HG03460 (cell line): ENCODE measurements around the gene KLHL21.
"Not testable (repeated sequence)": the region's sequence is repeated elsewhere in the genome, so short reads cannot be mapped to it uniquely, and the experiment has no call there.

Experiments used
- ATAC-seq: cut with Tn5 transposase; IDR thresholded peaks from one replicate; pipeline ENCODE4 v1.9.1; 2021; ENCODE audit not compliant: unreplicated experiment

The KLHL21 gene

GRCh38 chr1:6602669-6603237 lies at the start of gene KLHL21:
Gene KLHL21, minus strand, starts transcription at chr1:6602869. Its CDS starts 52 bp downstream, at chr1:6602817.
- peak; percentile 40 for ATAC-seq

- ATAC-seq = no peak
Observed at GRCh38 chr1:6651909-6652308, 49.2 kb upstream of the KLHL21 start.

GRCh38 chr1:6648556-6648955 lies 45.9 kb upstream of the KLHL21 start:
- no peak for ATAC-seq

GRCh38 chr1:6646499-6647148 lies 44.0 kb upstream of the KLHL21 start:
- ATAC-seq = no peak

GRCh38 chr1:6645018-6645417 lies 42.3 kb upstream of the KLHL21 start:
- no peak for ATAC-seq

- not testable (repeated sequence) for ATAC-seq
Observed at GRCh38 chr1:6640867-6641266, 38.2 kb upstream of the KLHL21 start.

GRCh38 chr1:6638226-6638625 lies 35.6 kb upstream of the KLHL21 start:
- ATAC-seq = no peak

GRCh38 chr1:6637770-6638169 lies 35.1 kb upstream of the KLHL21 start:
- no peak for ATAC-seq

- not testable (repeated sequence) for ATAC-seq
Observed at GRCh38 chr1:6636778-6637177, 34.1 kb upstream of the KLHL21 start.

GRCh38 chr1:6635910-6636760 lies 33.5 kb upstream of the KLHL21 start:
- no peak for ATAC-seq

- no peak for ATAC-seq
Observed at GRCh38 chr1:6635161-6635909, 32.7 kb upstream of the KLHL21 start.

- no peak for ATAC-seq
Observed at GRCh38 chr1:6634371-6635052, 31.8 kb upstream of the KLHL21 start.

- no peak for ATAC-seq
Observed at GRCh38 chr1:6632588-6633514, 30.2 kb upstream of the KLHL21 start.

GRCh38 chr1:6631058-6631457 lies 28.4 kb upstream of the KLHL21 start:
- ATAC-seq = no peak

GRCh38 chr1:6630027-6630426 lies 27.4 kb upstream of the KLHL21 start:
- ATAC-seq = no peak

- no peak for ATAC-seq
Observed at GRCh38 chr1:6628971-6629479, 26.4 kb upstream of the KLHL21 start.

- ATAC-seq = no peak
Observed at GRCh38 chr1:6627841-6628545, 25.3 kb upstream of the KLHL21 start.

GRCh38 chr1:6627031-6627430 lies 24.4 kb upstream of the KLHL21 start:
- no peak for ATAC-seq
